Erythroblast (primary cell): ENCODE data around the gene PTPRN2.

Experiments
- GATA1 ChIP-seq: IDR thresholded peaks from 2 replicates; pipeline ENCODE4 v1.6.1; 2011; ENCODE audit warnings: low read depth, mild to moderate bottlenecking, control low read depth, low read length, moderate library complexity
- POLR2A ChIP-seq: IDR thresholded peaks from 2 replicates; pipeline ENCODE4 v1.6.1; 2011; ENCODE audit warnings: mild to moderate bottlenecking, low read length

- TF ChIP-seq POLR2A (no peak), GATA1 (no peak)
These were observed 59.6 kb downstream of the PTPRN2 start for GRCh38 chr7:158527915-158528502.
